ENCODE measurements around the gene TRIP13. TPM values are rescaled to one million over a fixed set of nuclear protein-coding genes. Genes with fewer than 3 reads are reported as not detected.
"Not testable (repeated sequence)": the region's sequence is repeated elsewhere in the genome, so short reads cannot be mapped to it uniquely, and the experiment has no call there.

The TRIP13 gene
- total RNA-seq, 1 experiment from 2014 or later: 21.4 TPM

DNA sequence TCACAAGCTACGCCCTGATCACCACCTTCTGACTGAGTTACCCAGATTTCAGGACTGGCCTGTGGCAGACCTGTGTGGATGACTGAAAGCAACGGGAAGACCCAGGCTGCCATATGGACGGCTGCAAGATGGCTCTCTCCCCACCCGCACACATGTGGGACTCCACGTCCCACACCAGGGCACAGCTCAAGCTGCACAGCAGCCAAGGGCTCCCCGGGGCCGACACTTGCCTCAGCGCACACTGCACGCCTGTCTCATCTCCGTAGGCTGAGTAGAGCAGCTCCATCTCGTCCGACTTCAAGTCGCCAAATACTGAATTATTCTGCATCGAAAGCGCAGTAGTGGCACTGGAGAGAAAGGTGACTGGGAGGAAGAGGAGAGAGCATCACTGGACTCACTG lies 14.6 kb upstream of the TRIP13 start:
- no peak for TF ChIP-seq CTCF (IDR thresholded peaks at IDR 0.05; ENCODE audit: unreplicated experiment)
- no peaks in the 10 kb centered on the region for H3K4me1 Mint-ChIP-seq (ENCODE audit: insufficient read depth, unreplicated experiment)
- no peak overlapping the region for H3K27ac Mint-ChIP-seq (ENCODE audit: low read depth, unreplicated experiment)
- intact Hi-C loops (cut with micrococcal nuclease): no loop called here
- no peak overlapping the region for H3K4me3 Mint-ChIP-seq (ENCODE audit: unreplicated experiment)
- peaks cover 72% of the 10 kb centered on the region for H3K36me3 Mint-ChIP-seq (ENCODE audit: insufficient read depth, unreplicated experiment)
- H3K27me3 Mint-ChIP-seq (ENCODE audit: insufficient read depth, unreplicated experiment): no peaks in the 10 kb centered on the region
- no TSS peak for BruUV-seq (replicated peaks)
- POLR2A ChIA-PET: interaction anchor here (0.5 kb wide), 1 partner anchor 14 kb away, joined by 4 read pairs; the partner anchor contains the start of genes BRD9 and TRIP13
- CTCF ChIA-PET: no interaction called here
- no peak for DNase-seq (ENCODE audit: unreplicated experiment)
- peaks cover 5% of the 10 kb centered on the region for H3K9me3 Mint-ChIP-seq (ENCODE audit: unreplicated experiment)

- intact Hi-C loops (cut with micrococcal nuclease); H3K4me1 Mint-ChIP-seq (ENCODE audit: insufficient read depth, unreplicated experiment); H3K27me3 Mint-ChIP-seq (ENCODE audit: insufficient read depth, unreplicated experiment); BruUV-seq (replicated peaks); H3K27ac Mint-ChIP-seq (ENCODE audit: low read depth, unreplicated experiment); H3K4me3 Mint-ChIP-seq (ENCODE audit: unreplicated experiment); H3K9me3 Mint-ChIP-seq (ENCODE audit: unreplicated experiment); POLR2A ChIA-PET; CTCF ChIA-PET; DNase-seq (ENCODE audit: unreplicated experiment): not testable (repeated sequence)
- H3K36me3 Mint-ChIP-seq (ENCODE audit: insufficient read depth, unreplicated experiment): peaks cover 72% of the 10 kb centered on the region
These were observed 14.0 kb upstream of the TRIP13 start for GRCh38 chr5:878677-879076.

DNA sequence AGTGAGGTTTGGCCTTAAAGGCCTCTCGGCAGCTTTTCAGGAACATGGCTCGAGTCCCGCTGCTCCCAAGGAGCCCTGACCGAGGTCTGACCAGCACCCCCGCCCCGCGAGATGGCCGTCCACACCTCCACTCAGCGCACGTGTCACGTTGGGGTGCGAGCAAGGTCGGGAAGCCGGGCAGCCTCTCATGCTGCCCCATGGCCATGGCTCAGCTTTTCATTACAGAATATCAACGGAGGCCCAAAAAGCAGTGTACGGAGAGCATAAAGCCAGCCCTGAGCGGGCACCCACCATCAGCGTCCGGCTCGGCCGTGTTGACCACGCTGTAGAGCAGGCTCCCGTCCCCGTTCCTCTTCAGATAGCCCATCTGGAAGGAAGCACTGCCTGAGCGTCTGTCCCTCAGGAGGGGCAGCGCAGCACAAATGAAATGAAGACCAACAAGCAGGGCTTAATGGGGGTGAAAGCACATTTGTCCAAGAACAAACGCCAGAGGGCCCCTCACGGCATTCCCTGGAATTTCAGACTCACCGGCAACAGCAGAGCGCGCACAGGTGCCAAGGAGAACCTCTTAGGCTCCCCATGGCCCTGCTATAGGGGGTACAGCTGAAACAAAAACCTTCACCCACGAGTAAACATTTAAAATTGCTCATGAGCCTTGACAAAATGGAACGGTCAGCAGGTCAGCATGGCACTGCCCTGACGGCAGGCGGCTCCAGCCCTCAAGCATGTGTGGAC lies 11.7 kb upstream of the TRIP13 start:
- Mint-ChIP-seq H3K27ac (ENCODE audit: low read depth, unreplicated experiment) (no peak overlapping the region), H3K27me3 (ENCODE audit: insufficient read depth, unreplicated experiment) (no peaks in the 10 kb centered on the region), H3K4me1 (ENCODE audit: insufficient read depth, unreplicated experiment) (no peaks in the 10 kb centered on the region), H3K4me3 (ENCODE audit: unreplicated experiment) (no peak overlapping the region), H3K9me3 (ENCODE audit: unreplicated experiment) (peaks cover 5% of the 10 kb centered on the region), H3K36me3 (ENCODE audit: insufficient read depth, unreplicated experiment) (peaks cover 66% of the 10 kb centered on the region)
- no peak for DNase-seq (ENCODE audit: unreplicated experiment)
- ChIA-PET POLR2A (no interaction called here), CTCF (no interaction called here)
- no peak for TF ChIP-seq CTCF (IDR thresholded peaks at IDR 0.05; ENCODE audit: unreplicated experiment)
- intact Hi-C loops (cut with micrococcal nuclease): no loop called here
- no TSS peak for BruUV-seq (replicated peaks)

GRCh38 chr5:881551-881935 lies 11.1 kb upstream of the TRIP13 start:
- H3K27me3 Mint-ChIP-seq (ENCODE audit: insufficient read depth, unreplicated experiment): no peaks in the 10 kb centered on the region
- no peak overlapping the region for H3K4me3 Mint-ChIP-seq (ENCODE audit: unreplicated experiment)
- ChIA-PET POLR2A (no interaction called here), CTCF (no interaction called here)
- no peak for TF ChIP-seq CTCF (IDR thresholded peaks at IDR 0.05; ENCODE audit: unreplicated experiment)
- peaks cover 70% of the 10 kb centered on the region for H3K36me3 Mint-ChIP-seq (ENCODE audit: insufficient read depth, unreplicated experiment)
- H3K4me1 Mint-ChIP-seq (ENCODE audit: insufficient read depth, unreplicated experiment): no peaks in the 10 kb centered on the region
- intact Hi-C loops (cut with micrococcal nuclease): no loop called here
- H3K27ac Mint-ChIP-seq (ENCODE audit: low read depth, unreplicated experiment): no peak overlapping the region
- BruUV-seq (replicated peaks): no TSS peak
- DNase-seq (ENCODE audit: unreplicated experiment): no peak
- H3K9me3 Mint-ChIP-seq (ENCODE audit: unreplicated experiment): peaks cover 5% of the 10 kb centered on the region

Data from MCF 10A (cell line).